H9 (cell line): ENCODE results near the gene ACOXL. TPM values are rescaled to one million over a fixed set of nuclear protein-coding genes. Genes with fewer than 3 reads are reported as not detected.

Experiments
- DNase-seq: peaks from one replicate; pipeline ENCODE4 v3.0.0-alpha.2; 2017
- H2AFZ ChIP-seq: one replicate; pipeline ENCODE4 v1.6.1; 2013; ENCODE audit warnings: mild to moderate bottlenecking, low read length, control low read depth, moderate library complexity
- H2AK5ac ChIP-seq: 2 replicates; pipeline ENCODE4 v1.6.1; 2013; ENCODE audit warnings: low read length, control low read depth, mixed read lengths; ENCODE audit not compliant: insufficient read length
- H2BK120ac ChIP-seq: one replicate; pipeline ENCODE4 v1.6.1; 2013; ENCODE audit warnings: low read depth, mild to moderate bottlenecking, low read length, control low read depth, inconsistent platforms; ENCODE audit not compliant: poor library complexity, severe bottlenecking
- H2BK12ac ChIP-seq: 2 replicates; pipeline ENCODE4 v1.6.1; 2013; ENCODE audit warnings: low read length, control low read depth, mixed read lengths, low read depth; ENCODE audit not compliant: insufficient read length
- H2BK15ac ChIP-seq: 2 replicates; pipeline ENCODE4 v1.6.1; 2013; ENCODE audit warnings: low read depth, low read length, control low read depth
- H2BK20ac ChIP-seq: one replicate; pipeline ENCODE4 v1.6.1; 2013; ENCODE audit warnings: low read depth, mild to moderate bottlenecking, low read length, control low read depth, inconsistent platforms; ENCODE audit not compliant: poor library complexity, severe bottlenecking
- H2BK5ac ChIP-seq: 2 replicates; pipeline ENCODE4 v1.6.1; 2013; ENCODE audit warnings: low read length, control low read depth, mixed read lengths; ENCODE audit not compliant: insufficient read length
- H3K14ac ChIP-seq: 2 replicates; pipeline ENCODE4 v1.6.1; 2013; ENCODE audit warnings: low read length, control low read depth; ENCODE audit not compliant: insufficient read depth
- H3K18ac ChIP-seq: 2 replicates; pipeline ENCODE4 v1.6.1; 2013; ENCODE audit warnings: low read depth, mild to moderate bottlenecking, mixed read lengths, low read length, control low read depth; ENCODE audit not compliant: insufficient read length
- H3K23ac ChIP-seq: 2 replicates; pipeline ENCODE4 v1.6.1; 2013; ENCODE audit warnings: low read length, control low read depth, mixed read lengths, low read depth; ENCODE audit not compliant: insufficient read length
- H3K23me2 ChIP-seq: 2 replicates; pipeline ENCODE4 v1.6.1; 2013; ENCODE audit warnings: low read depth, mild to moderate bottlenecking, mixed read lengths, low read length, control low read depth; ENCODE audit not compliant: insufficient read length, poor library complexity, severe bottlenecking
- H3K27ac ChIP-seq: 2 replicates; pipeline ENCODE4 v1.5.1; 2013; ENCODE audit warnings: low read length, control low read depth, mixed read lengths, low read depth; ENCODE audit not compliant: insufficient read length
- H3K27me3 ChIP-seq: 2 replicates; pipeline ENCODE4 v1.6.1; 2013; ENCODE audit warnings: low read length, control low read depth, inconsistent platforms; ENCODE audit not compliant: insufficient read depth
- H3K4ac ChIP-seq: 2 replicates; pipeline ENCODE4 v1.6.1; 2013; ENCODE audit warnings: low read depth, mild to moderate bottlenecking, control low read depth, inconsistent platforms, low read length, moderate library complexity
- H3K4me1 ChIP-seq: 2 replicates; pipeline ENCODE4 v1.6.1; 2013; ENCODE audit warnings: low read length, control low read depth, inconsistent platforms; ENCODE audit not compliant: insufficient read depth
- H3K4me2 ChIP-seq: 2 replicates; pipeline ENCODE4 v1.6.1; 2013; ENCODE audit warnings: low read length, control low read depth, mixed read lengths; ENCODE audit not compliant: insufficient read length, insufficient read depth
- H3K56ac ChIP-seq: 2 replicates; pipeline ENCODE4 v1.6.1; 2013; ENCODE audit warnings: low read depth, mild to moderate bottlenecking, mixed read lengths, low read length, control low read depth; ENCODE audit not compliant: insufficient read length
- H3K79me1 ChIP-seq: 2 replicates; pipeline ENCODE4 v1.6.1; 2013; ENCODE audit warnings: low read depth, mild to moderate bottlenecking, moderate library complexity, low read length, control low read depth, inconsistent platforms; ENCODE audit not compliant: insufficient read depth, poor library complexity, severe bottlenecking
- H3K79me2 ChIP-seq: 2 replicates; pipeline ENCODE4 v1.6.1; 2013; ENCODE audit warnings: low read length, control low read depth, inconsistent platforms; ENCODE audit not compliant: insufficient read depth
- H3K9ac ChIP-seq: 2 replicates; pipeline ENCODE4 v1.6.1; 2013; ENCODE audit warnings: low read length, control low read depth, mixed read lengths; ENCODE audit not compliant: insufficient read length; ENCODE audit errors: extremely low read depth
- H3K9me3 ChIP-seq: one replicate; pipeline ENCODE4 v1.6.1; 2013; ENCODE audit warnings: low read depth, low read length, inconsistent platforms; ENCODE audit not compliant: control insufficient read depth
- H3T11ph ChIP-seq: one replicate; pipeline ENCODE4 v1.6.1; 2013; ENCODE audit warnings: mild to moderate bottlenecking, low read length, control low read depth, inconsistent platforms
- H4K20me1 ChIP-seq: one replicate; pipeline ENCODE4 v1.6.1; 2013; ENCODE audit not compliant: control insufficient read depth, insufficient read length, insufficient read depth
- H4K5ac ChIP-seq: 2 replicates; pipeline ENCODE4 v1.6.1; 2013; ENCODE audit warnings: low read depth, mild to moderate bottlenecking, mixed read lengths, low read length, control low read depth; ENCODE audit not compliant: insufficient read length
- H4K8ac ChIP-seq: replicated peaks from 2 replicates; pipeline ENCODE4 v1.6.1; 2013; ENCODE audit warnings: low read length, control low read depth, mixed read lengths, low read depth; ENCODE audit not compliant: insufficient read length
- H4K91ac ChIP-seq: 2 replicates; pipeline ENCODE4 v1.6.1; 2013; ENCODE audit warnings: low read depth, mild to moderate bottlenecking, moderate library complexity, mixed read lengths, low read length, control low read depth; ENCODE audit not compliant: insufficient read length
- H3K27ac Mint-ChIP-seq, 3 experiments: 2 replicates in 2 of 3; 3 replicates in 1 of 3; pipeline ENCODE4 v1.8.0; 2020 to 2021; ENCODE audit warnings: mixed read lengths in 3 of 3, mild to moderate bottlenecking in 1 of 3, moderate library complexity in 1 of 3
- H3K27me3 Mint-ChIP-seq: 2 replicates; pipeline ENCODE4 v1.8.0; 2021; ENCODE audit warnings: low read depth, mild to moderate bottlenecking, moderate library complexity, mixed read lengths
- H3K36me3 Mint-ChIP-seq, 3 experiments: 2 replicates in 2 of 3; 3 replicates in 1 of 3; pipeline ENCODE4 v1.8.0; 2020 to 2021; ENCODE audit warnings: low read depth in 3 of 3, mixed read lengths in 3 of 3; ENCODE audit not compliant: insufficient read depth in 1 of 3
- H3K4me1 Mint-ChIP-seq, 2 experiments: 2 replicates each; pipeline ENCODE4 v1.8.0; 2020; ENCODE audit warnings: mixed read lengths in 2 of 2
- H3K4me3 Mint-ChIP-seq, 2 experiments: 2 replicates in 1 of 2; 3 replicates in 1 of 2; pipeline ENCODE4 v1.8.0; 2020 to 2021; ENCODE audit warnings: mild to moderate bottlenecking in 2 of 2, mixed read lengths in 2 of 2, moderate library complexity in 1 of 2
- H3K9me3 Mint-ChIP-seq, 2 experiments: 2 replicates in 1 of 2; 3 replicates in 1 of 2; pipeline ENCODE4 v1.8.0; 2020; ENCODE audit warnings: mild to moderate bottlenecking in 2 of 2, mixed read lengths in 2 of 2, moderate library complexity in 1 of 2
- WGBS: extraction: QIAGEN DNeasy Blood & Tissue Kit; methylation state at CpG from one replicate; pipeline ENCODE4 v1.1.7; 2013; ENCODE audit warnings: missing lambda C conversion rate, low lambda C conversion rate, mixed read lengths; ENCODE audit not compliant: insufficient read length; ENCODE audit errors: extremely low coverage; 5-methylcytosine and 5-hydroxymethylcytosine counted together
- total RNA-seq: library from RNA; stranded (reverse); gene quantifications from 2 replicates; pipeline ENCODE4 v1.2.1, GENCODE V29; 2021
- TF ChIP-seq, protein P1 (sequence below): fragments of 200-600 bp; sonication (generic); conservative IDR thresholded peaks from 3 replicates; pipeline ENCODE4 v1.8.0; 2021; ENCODE audit warnings: antibody characterized with exemption, mild to moderate bottlenecking

Gene ACOXL
- total RNA-seq, 1 experiment from 2014 or later = 37.6 TPM

DNA sequence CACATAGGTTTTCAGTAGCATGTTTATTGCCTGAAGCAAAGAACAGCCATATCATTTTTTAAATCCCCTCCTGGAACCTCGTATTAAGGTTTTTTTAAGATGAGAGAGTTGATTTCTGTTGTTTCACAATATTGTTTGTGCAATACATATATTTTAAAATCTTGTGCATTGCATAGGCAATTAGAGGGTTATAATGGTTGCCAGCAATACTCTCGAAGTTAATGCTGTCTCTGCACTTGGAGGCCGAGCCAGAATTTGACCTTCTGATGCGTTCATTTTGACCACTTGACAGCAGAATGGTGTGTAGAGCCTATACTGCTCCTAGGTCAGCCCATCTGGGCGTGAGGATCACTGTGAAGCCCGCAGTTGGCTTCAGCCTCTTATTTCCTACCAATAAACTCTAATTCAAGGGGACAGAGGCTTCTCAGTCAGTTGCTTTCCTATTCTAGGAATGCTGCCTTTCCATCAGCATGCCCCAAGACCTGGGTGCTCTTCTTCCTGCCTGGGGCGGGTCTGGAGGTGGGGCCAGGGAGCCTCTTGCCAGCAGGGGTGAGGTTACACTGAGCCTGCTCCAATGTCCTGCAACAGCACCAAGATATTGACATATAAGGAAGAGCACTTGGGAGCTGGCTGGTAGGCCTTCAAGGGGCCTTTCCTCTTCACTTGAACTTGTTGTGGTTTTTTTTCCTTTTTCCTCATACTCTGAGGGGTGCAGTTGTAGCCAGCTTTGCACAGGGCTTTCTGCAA lies 297.0 kb downstream of the ACOXL start:
- WGBS = no CpG with 5 or more reads among the region's 7 CpGs
- peak; percentile 89 for DNase-seq
- Histone ChIP-seq H2BK15ac (no peak overlapping the region), H4K5ac (no peak overlapping the region), H3K56ac (no peak overlapping the region), H4K91ac (no peak overlapping the region), H3K9ac (no peak overlapping the region), H4K8ac (no peak overlapping the region), H3K27me3 (no peaks in the 10 kb centered on the region), H2AFZ (no peak overlapping the region), H3K27ac (no peak overlapping the region), H3K79me1 (no peaks in the 10 kb centered on the region), H3K4ac (no peak overlapping the region), H2AK5ac (no peak overlapping the region), H2BK120ac (no peak overlapping the region), H3K18ac (no peak overlapping the region), H3T11ph (no peak overlapping the region), H2BK20ac (no peak overlapping the region), H3K23ac (no peak overlapping the region), H3K4me1 (peaks cover 5% of the 10 kb centered on the region; the same call in 1 of the 2 replicates), H3K79me2 (no peaks in the 10 kb centered on the region), H3K14ac (no peak overlapping the region), H2BK12ac (no peak overlapping the region), H4K20me1 (no peaks in the 10 kb centered on the region), H3K4me2 (no peak overlapping the region), H3K9me3 (no peaks in the 10 kb centered on the region), H3K23me2 (no peaks in the 10 kb centered on the region), H2BK5ac (no peak overlapping the region)
- peaks cover 5 to 32% (median 28%) of the 10 kb centered on the region in 3 experiments for H3K36me3 Mint-ChIP-seq
- H3K27ac Mint-ChIP-seq = peak overlapping the region in 2 of 3 experiments; percentile 19 to 65; a peak in 2 of 7 replicates
- H3K4me1 Mint-ChIP-seq = peaks cover 17 to 24% of the 10 kb centered on the region in 2 experiments
- TF ChIP-seq, protein P1, sequence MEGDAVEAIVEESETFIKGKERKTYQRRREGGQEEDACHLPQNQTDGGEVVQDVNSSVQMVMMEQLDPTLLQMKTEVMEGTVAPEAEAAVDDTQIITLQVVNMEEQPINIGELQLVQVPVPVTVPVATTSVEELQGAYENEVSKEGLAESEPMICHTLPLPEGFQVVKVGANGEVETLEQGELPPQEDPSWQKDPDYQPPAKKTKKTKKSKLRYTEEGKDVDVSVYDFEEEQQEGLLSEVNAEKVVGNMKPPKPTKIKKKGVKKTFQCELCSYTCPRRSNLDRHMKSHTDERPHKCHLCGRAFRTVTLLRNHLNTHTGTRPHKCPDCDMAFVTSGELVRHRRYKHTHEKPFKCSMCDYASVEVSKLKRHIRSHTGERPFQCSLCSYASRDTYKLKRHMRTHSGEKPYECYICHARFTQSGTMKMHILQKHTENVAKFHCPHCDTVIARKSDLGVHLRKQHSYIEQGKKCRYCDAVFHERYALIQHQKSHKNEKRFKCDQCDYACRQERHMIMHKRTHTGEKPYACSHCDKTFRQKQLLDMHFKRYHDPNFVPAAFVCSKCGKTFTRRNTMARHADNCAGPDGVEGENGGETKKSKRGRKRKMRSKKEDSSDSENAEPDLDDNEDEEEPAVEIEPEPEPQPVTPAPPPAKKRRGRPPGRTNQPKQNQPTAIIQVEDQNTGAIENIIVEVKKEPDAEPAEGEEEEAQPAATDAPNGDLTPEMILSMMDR = no peak
- no peak overlapping the region for H3K4me3 Mint-ChIP-seq
- H3K27me3 Mint-ChIP-seq = no peaks in the 10 kb centered on the region
- H3K9me3 Mint-ChIP-seq = peaks cover 4% of the 10 kb centered on the region in 2 experiments; a peak in 1 of 5 replicates
